ENCODE measurements around the gene SFTPA2.
"Not testable (repeated sequence)": the region's sequence is repeated elsewhere in the genome, so short reads cannot be mapped to it uniquely, and the experiment has no call there.

DNA sequence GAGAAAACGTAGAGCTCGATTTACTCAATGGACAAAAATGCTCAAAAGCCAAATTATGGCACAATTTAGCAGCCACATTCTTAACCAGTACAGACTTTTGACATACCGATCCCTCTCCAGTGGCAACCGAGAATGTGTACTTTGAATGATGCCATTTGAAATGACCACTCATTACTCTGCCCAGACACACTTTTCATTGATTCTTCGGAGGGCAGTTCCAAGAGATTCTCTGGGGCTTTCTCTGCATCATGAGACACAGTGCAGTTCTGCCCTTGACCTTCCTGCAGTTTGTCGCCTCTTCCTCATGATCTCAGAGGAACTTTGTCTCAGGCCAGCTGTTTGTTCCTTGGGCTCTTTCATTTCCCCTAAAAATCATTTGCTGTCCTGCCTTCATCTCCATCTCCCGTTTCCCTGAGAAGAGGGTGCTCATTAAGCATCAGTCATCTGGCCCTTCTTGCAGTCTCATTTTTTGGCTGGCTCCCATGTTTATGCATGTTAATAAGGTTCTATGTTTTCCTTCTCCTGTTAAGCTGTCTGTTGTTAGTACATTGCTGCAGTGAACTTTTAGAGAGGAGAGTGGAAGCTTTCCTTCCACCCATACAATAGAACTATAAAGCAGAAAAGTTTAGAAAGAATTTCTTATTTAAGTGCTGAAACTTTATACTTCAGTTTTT lies 43.5 kb downstream of the SFTPA2 start:
- not testable (repeated sequence) for TF ChIP-seq CTCF, EP300, POLR2A, POLR2AphosphoS5 (IDR thresholded peaks at IDR 0.05)

Data from suprapubic skin (tissue), 4 donors.